Neural cell (in vitro differentiated cells): ENCODE measurements around the gene SLC27A2. TPM values are rescaled to one million over a fixed set of nuclear protein-coding genes. Genes with fewer than 3 reads are reported as not detected.

Experiments used
- H2AFZ ChIP-seq: fragments of 200-600, 300-800 bp; sonication (generic), shearing (Covaris generic); 2 replicates; pipeline ENCODE4 v1.6.0; 2014; ENCODE audit warnings: low read depth, mild to moderate bottlenecking, antibody characterized with exemption, low read length, moderate library complexity
- H3F3A ChIP-seq: fragments of 200-600 bp; shearing (Covaris generic); 2 replicates; pipeline ENCODE4 v1.6.1; 2016; ENCODE audit warnings: mild to moderate bottlenecking, moderate library complexity, mixed read lengths, antibody characterized with exemption, low read length; ENCODE audit not compliant: insufficient read depth, poor library complexity, severe bottlenecking
- H3K27ac ChIP-seq: fragments of 200-600, 300-800 bp; sonication (generic), shearing (Covaris generic); 2 replicates; pipeline ENCODE4 v1.5.1; 2014; ENCODE audit warnings: mild to moderate bottlenecking, low read length, moderate library complexity
- H3K27me3 ChIP-seq: fragments of 300-800, 200-600 bp; sonication (generic), shearing (Covaris generic); 2 replicates; pipeline ENCODE4 v1.6.0; 2014; ENCODE audit warnings: mild to moderate bottlenecking, low read depth, low read length, moderate library complexity; ENCODE audit not compliant: insufficient read depth
- H3K36me3 ChIP-seq: fragments of 300-800, 200-600 bp; sonication (generic), shearing (Covaris generic); 2 replicates; pipeline ENCODE4 v1.5.1; 2014; ENCODE audit warnings: mild to moderate bottlenecking, antibody characterized with exemption, low read length, moderate library complexity; ENCODE audit not compliant: insufficient read depth
- H3K4me2 ChIP-seq: fragments of 300-800, 200-600 bp; sonication (generic), shearing (Covaris generic); 2 replicates; pipeline ENCODE4 v1.6.0; 2014; ENCODE audit warnings: mild to moderate bottlenecking, low read length
- H3K4me3 ChIP-seq: fragments of 300-800, 200-600 bp; sonication (generic), shearing (Covaris generic); 2 replicates; pipeline ENCODE4 v1.5.1; 2014; ENCODE audit warnings: mild to moderate bottlenecking, low read length, moderate library complexity
- H3K79me2 ChIP-seq: fragments of 200-600 bp; shearing (Covaris generic); replicated peaks from 2 replicates; pipeline ENCODE4 v1.6.0; 2014; ENCODE audit warnings: mild to moderate bottlenecking, low read length, moderate library complexity; ENCODE audit not compliant: insufficient read depth
- H3K9ac ChIP-seq: fragments of 300-800, 200-600 bp; sonication (generic), shearing (Covaris generic); 2 replicates; pipeline ENCODE4 v1.6.1; 2016; ENCODE audit warnings: mild to moderate bottlenecking, low read length, mixed read lengths
- H3K9me2 ChIP-seq: fragments of 200-600 bp; shearing (Covaris generic); 2 replicates; pipeline ENCODE4 v1.6.1; 2016; ENCODE audit warnings: mild to moderate bottlenecking, low read length, mixed read lengths; ENCODE audit not compliant: insufficient read depth
- H3K9me3 ChIP-seq: fragments of 200-600, 300-800 bp; sonication (generic), shearing (Covaris generic); 2 replicates; pipeline ENCODE4 v1.6.1; 2016; ENCODE audit warnings: mild to moderate bottlenecking, mixed run types, low read length, moderate library complexity, mixed read lengths
- H4K20me1 ChIP-seq: fragments of 200-600 bp; shearing (Covaris generic); 2 replicates; pipeline ENCODE4 v1.6.1; 2016; ENCODE audit warnings: mild to moderate bottlenecking, mixed run types; ENCODE audit not compliant: insufficient read depth
- EP300 ChIP-seq: fragments of 450-650 bp; conservative IDR thresholded peaks from 2 replicates; pipeline ENCODE4 v1.6.1; 2014; ENCODE audit warnings: antibody characterized with exemption, mild to moderate bottlenecking, moderate library complexity; ENCODE audit not compliant: poor library complexity, severe bottlenecking
- EZH2 ChIP-seq: fragments of 200-600, 300-800 bp; shearing (Covaris generic), sonication (generic); IDR thresholded peaks from 2 replicates; pipeline ENCODE4 v1.6.1; 2014; ENCODE audit warnings: antibody characterized with exemption, low read length, borderline replicate concordance, mild to moderate bottlenecking; ENCODE audit not compliant: insufficient read depth, poor library complexity, severe bottlenecking
- MXI1 ChIP-seq: fragments of 450-650 bp; conservative IDR thresholded peaks from 2 replicates; pipeline ENCODE4 v1.6.1; 2014; ENCODE audit warnings: antibody characterized with exemption, mild to moderate bottlenecking; ENCODE audit not compliant: poor library complexity, severe bottlenecking
- POLR2AphosphoS5 ChIP-seq: IDR thresholded peaks from 2 replicates; pipeline ENCODE4 v1.6.1; 2012
- RAD21 ChIP-seq: fragments of 450-650 bp; conservative IDR thresholded peaks from 2 replicates; pipeline ENCODE4 v1.6.1; 2014; ENCODE audit warnings: antibody characterized with exemption, mild to moderate bottlenecking, moderate library complexity
- SMC3 ChIP-seq: fragments of 450-650 bp; conservative IDR thresholded peaks from 2 replicates; pipeline ENCODE4 v1.6.1; 2014; ENCODE audit warnings: antibody characterized with exemption, mild to moderate bottlenecking, moderate library complexity; ENCODE audit not compliant: poor library complexity
- TAF1 ChIP-seq: IDR thresholded peaks from 2 replicates; pipeline ENCODE4 v1.6.1; 2012; ENCODE audit warnings: low read depth
- polyA plus RNA-seq: library from polyadenylated mRNA; depleted of rRNA; stranded (reverse); fragments of >200 nt; gene quantifications from 2 replicates; pipeline ENCODE4 v1.2.3, GENCODE V29; 2014
- TF ChIP-seq, protein P1 (sequence below): fragments of 450-650 bp; IDR thresholded peaks from 2 replicates; pipeline ENCODE4 v1.5.1; 2014; ENCODE audit warnings: antibody characterized with exemption, mild to moderate bottlenecking, moderate library complexity; ENCODE audit not compliant: poor library complexity, severe bottlenecking
- TF ChIP-seq, protein P2 (sequence below): IDR thresholded peaks from 2 replicates; pipeline ENCODE4 v1.6.1; 2012; ENCODE audit warnings: borderline replicate concordance

Gene SLC27A2
- polyA plus RNA-seq, 1 donor from 2014 or later, result 3.5 TPM

DNA sequence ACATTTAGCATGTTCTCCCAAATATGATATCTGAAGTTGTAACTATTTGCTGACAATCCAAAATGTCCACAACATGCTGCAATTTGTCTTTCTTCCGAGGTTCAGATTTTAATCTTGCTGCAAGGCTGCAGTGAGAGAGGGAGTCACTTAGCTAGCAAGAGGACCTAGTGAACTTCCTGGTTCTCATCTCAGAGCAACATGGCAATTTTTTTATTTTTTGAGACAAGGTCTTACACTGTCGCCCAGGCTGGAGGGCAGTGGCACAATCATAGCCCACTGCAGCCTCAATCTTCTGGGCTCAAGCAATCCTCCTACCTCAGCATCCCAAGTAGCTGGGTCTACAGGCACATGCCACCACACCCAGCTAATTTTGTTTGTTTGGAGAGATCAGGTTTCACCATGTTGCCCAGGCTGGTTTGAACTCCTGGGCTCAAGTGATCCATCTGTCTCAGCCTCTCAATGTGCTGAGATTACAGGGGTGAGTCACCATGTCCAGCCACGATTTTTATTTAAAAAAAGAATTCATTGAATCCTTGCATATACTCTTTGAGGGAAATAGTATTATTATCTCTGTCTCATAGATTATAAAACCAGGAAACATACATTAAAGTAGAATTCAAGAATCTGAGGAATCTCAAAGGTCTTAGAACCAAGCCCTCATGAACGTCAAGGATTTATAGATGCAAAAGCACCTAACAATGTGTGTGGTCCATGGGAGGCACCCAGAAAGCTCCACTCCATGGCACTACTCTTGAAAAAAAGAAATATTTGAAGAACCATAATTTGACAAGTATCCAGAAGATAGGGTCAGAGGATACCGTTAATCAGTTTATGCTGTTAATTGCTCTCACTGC is 74.4 kb downstream of the SLC27A2 start:
- Histone ChIP-seq H3K27ac (no peak overlapping the region), H3K9ac (no peak overlapping the region), H3K4me3 (no peak overlapping the region), H3K79me2 (no peaks in the 10 kb centered on the region), H3K9me3 (no peaks in the 10 kb centered on the region), H2AFZ (no peak overlapping the region), H3F3A (no peaks in the 10 kb centered on the region), H3K4me2 (no peak overlapping the region), H4K20me1 (no peaks in the 10 kb centered on the region), H3K27me3 (no peaks in the 10 kb centered on the region), H3K36me3 (no peaks in the 10 kb centered on the region), H3K9me2 (no peaks in the 10 kb centered on the region)
- TF ChIP-seq EZH2, result no peak
- no peak for TF ChIP-seq TAF1
- no peak for TF ChIP-seq SMC3
- TF ChIP-seq RAD21, result no peak
- TF ChIP-seq, protein P1, sequence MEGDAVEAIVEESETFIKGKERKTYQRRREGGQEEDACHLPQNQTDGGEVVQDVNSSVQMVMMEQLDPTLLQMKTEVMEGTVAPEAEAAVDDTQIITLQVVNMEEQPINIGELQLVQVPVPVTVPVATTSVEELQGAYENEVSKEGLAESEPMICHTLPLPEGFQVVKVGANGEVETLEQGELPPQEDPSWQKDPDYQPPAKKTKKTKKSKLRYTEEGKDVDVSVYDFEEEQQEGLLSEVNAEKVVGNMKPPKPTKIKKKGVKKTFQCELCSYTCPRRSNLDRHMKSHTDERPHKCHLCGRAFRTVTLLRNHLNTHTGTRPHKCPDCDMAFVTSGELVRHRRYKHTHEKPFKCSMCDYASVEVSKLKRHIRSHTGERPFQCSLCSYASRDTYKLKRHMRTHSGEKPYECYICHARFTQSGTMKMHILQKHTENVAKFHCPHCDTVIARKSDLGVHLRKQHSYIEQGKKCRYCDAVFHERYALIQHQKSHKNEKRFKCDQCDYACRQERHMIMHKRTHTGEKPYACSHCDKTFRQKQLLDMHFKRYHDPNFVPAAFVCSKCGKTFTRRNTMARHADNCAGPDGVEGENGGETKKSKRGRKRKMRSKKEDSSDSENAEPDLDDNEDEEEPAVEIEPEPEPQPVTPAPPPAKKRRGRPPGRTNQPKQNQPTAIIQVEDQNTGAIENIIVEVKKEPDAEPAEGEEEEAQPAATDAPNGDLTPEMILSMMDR, result no peak
- TF ChIP-seq, protein P2, sequence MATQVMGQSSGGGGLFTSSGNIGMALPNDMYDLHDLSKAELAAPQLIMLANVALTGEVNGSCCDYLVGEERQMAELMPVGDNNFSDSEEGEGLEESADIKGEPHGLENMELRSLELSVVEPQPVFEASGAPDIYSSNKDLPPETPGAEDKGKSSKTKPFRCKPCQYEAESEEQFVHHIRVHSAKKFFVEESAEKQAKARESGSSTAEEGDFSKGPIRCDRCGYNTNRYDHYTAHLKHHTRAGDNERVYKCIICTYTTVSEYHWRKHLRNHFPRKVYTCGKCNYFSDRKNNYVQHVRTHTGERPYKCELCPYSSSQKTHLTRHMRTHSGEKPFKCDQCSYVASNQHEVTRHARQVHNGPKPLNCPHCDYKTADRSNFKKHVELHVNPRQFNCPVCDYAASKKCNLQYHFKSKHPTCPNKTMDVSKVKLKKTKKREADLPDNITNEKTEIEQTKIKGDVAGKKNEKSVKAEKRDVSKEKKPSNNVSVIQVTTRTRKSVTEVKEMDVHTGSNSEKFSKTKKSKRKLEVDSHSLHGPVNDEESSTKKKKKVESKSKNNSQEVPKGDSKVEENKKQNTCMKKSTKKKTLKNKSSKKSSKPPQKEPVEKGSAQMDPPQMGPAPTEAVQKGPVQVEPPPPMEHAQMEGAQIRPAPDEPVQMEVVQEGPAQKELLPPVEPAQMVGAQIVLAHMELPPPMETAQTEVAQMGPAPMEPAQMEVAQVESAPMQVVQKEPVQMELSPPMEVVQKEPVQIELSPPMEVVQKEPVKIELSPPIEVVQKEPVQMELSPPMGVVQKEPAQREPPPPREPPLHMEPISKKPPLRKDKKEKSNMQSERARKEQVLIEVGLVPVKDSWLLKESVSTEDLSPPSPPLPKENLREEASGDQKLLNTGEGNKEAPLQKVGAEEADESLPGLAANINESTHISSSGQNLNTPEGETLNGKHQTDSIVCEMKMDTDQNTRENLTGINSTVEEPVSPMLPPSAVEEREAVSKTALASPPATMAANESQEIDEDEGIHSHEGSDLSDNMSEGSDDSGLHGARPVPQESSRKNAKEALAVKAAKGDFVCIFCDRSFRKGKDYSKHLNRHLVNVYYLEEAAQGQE, result no peak
- TF ChIP-seq POLR2AphosphoS5, result no peak
- no peak for TF ChIP-seq EP300

DNA sequence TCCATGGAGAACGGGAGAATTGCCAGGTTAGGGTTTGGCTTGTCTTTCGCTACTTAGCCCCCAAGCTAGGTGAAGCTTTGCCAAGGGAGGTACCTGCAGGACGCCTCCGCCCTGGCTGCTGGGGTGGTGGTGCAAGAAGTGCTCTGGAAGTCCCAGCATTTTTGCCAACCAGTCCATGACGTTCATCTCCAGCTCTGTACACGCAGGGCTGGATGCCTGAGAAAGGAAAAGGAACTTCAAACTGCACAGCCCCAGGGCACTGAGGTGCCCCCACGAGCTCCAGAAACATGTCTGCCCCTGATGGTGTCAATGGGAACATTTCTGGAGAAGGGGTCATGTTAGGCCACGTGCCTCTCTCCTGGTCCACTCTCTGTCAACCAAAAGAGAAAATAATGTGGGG is 75.3 kb downstream of the SLC27A2 start:
- Histone ChIP-seq H3K9me3 (no peaks in the 10 kb centered on the region), H3K4me3 (no peak overlapping the region), H3K27ac (no peak overlapping the region), H3K79me2 (no peaks in the 10 kb centered on the region), H3K9ac (no peak overlapping the region), H3F3A (no peaks in the 10 kb centered on the region), H2AFZ (no peak overlapping the region), H3K9me2 (no peaks in the 10 kb centered on the region), H4K20me1 (no peaks in the 10 kb centered on the region), H3K4me2 (no peak overlapping the region), H3K36me3 (no peaks in the 10 kb centered on the region), H3K27me3 (no peaks in the 10 kb centered on the region)
- no peak for TF ChIP-seq EP300
- no peak for TF ChIP-seq RAD21
- TF ChIP-seq, protein P1, result no peak
- no peak for TF ChIP-seq SMC3
- TF ChIP-seq EZH2, result no peak
- no peak for TF ChIP-seq POLR2AphosphoS5
- TF ChIP-seq, protein P2, result no peak
- TF ChIP-seq MXI1, result no peak
